Effector memory CD4-positive, alpha-beta T cell (primary cell): ENCODE results near the gene PTPA.

Experiments
- DNase-seq, 3 donors: peaks; one replicate each; pipeline ENCODE4 v3.0.0-alpha.2; 2020
- H3K27ac ChIP-seq: 2 replicates; pipeline ENCODE4 v1.7.0; 2013; ENCODE audit warnings: mild to moderate bottlenecking, low read length, moderate library complexity; ENCODE audit not compliant: insufficient read depth, poor library complexity, severe bottlenecking
- H3K27me3 ChIP-seq: replicated peaks from 2 replicates; pipeline ENCODE4 v1.7.0; 2013; ENCODE audit warnings: mild to moderate bottlenecking, low read length; ENCODE audit not compliant: insufficient read depth, control insufficient read depth, poor library complexity, severe bottlenecking
- H3K36me3 ChIP-seq: 2 replicates; pipeline ENCODE4 v1.7.0; 2013; ENCODE audit warnings: mild to moderate bottlenecking, low read length, moderate library complexity; ENCODE audit not compliant: control insufficient read depth, insufficient read depth
- H3K4me1 ChIP-seq: 2 replicates; pipeline ENCODE4 v1.7.0; 2013; ENCODE audit warnings: low read length, mild to moderate bottlenecking; ENCODE audit not compliant: control insufficient read depth, insufficient read depth, poor library complexity, severe bottlenecking
- H3K4me3 ChIP-seq: 2 replicates; pipeline ENCODE4 v1.7.0; 2013; ENCODE audit warnings: low read length, low read depth, mild to moderate bottlenecking; ENCODE audit not compliant: insufficient read depth, poor library complexity, severe bottlenecking
- H3K9me3 ChIP-seq: 2 replicates; pipeline ENCODE4 v1.7.0; 2013; ENCODE audit warnings: mild to moderate bottlenecking, low read length, moderate library complexity; ENCODE audit not compliant: control insufficient read depth
- total RNA-seq, 3 donors: gene quantifications; one replicate each; lab custom pipeline; 2026; lab: John Stamatoyannopoulos, UW

PTPA gene
- 29.4 to 32.9 (median 31.6) reads per million in 3 donors for total RNA-seq

GRCh38 chr9:129110740-129111527 lies at the start of gene PTPA, which contains the start of gene CRAT:
Gene PTPA, plus strand, starts transcription at chr9:129111415. Its CDS starts 186 bp downstream, at chr9:129111601.
Gene CRAT, minus strand, starts transcription at chr9:129110793. Its CDS starts 284 bp downstream, at chr9:129110509.
- H3K27ac ChIP-seq, result peak within 1 kb of the TSS; percentile 76
- peak; percentile 93 to 97 (median 94) for DNase-seq
- no peaks in the 10 kb centered on the region for H3K27me3 ChIP-seq
- H3K9me3 ChIP-seq, result no peaks in the 10 kb centered on the region
- H3K4me3 ChIP-seq, result peak within 1 kb of the TSS; percentile 87
- H3K4me1 ChIP-seq, result peaks cover 17% of the 10 kb centered on the region
- H3K36me3 ChIP-seq, result no peaks in the 10 kb centered on the region

- Histone ChIP-seq H3K36me3 (peaks cover 53% of the 10 kb centered on the region), H3K9me3 (no peaks in the 10 kb centered on the region), H3K4me1 (no peaks in the 10 kb centered on the region), H3K27me3 (no peaks in the 10 kb centered on the region), H3K4me3 (no peak overlapping the region), H3K27ac (no peak overlapping the region)
- no peak for DNase-seq
These were observed 48.2 kb upstream of the PTPA start for GRCh38 chr9:129063061-129063460.

- H3K4me3 ChIP-seq, result no peak overlapping the region
- no peak overlapping the region for H3K27ac ChIP-seq
- DNase-seq, result no peak
- H3K36me3 ChIP-seq, result peaks cover 55% of the 10 kb centered on the region
- H3K9me3 ChIP-seq, result no peaks in the 10 kb centered on the region
- H3K4me1 ChIP-seq, result peaks cover 11% of the 10 kb centered on the region
- H3K27me3 ChIP-seq, result no peaks in the 10 kb centered on the region
These were observed 46.7 kb upstream of the PTPA start for GRCh38 chr9:129064499-129064908.

DNA sequence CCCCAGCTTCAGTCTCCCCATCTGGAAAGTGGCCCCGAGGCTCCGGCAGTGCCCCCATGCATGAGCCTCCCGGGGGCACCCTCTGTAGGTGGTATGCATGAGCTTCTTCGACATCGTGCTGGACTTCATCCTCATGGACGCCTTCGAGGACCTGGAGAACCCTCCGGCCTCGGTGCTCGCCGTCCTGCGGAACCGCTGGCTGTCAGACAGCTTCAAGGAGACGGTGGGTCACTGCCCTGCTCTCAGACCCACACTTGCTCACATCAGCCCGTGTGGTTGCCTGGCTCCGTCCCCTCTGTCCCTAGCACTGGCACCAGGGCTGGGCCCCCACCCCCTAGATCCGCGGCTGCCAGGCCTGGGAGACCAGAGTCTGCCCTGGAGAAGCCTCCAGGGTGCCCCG lies 43.1 kb upstream of the PTPA start:
- no peak for DNase-seq

GRCh38 chr9:129068990-129069861 lies 42.0 kb upstream of the PTPA start:
- Histone ChIP-seq H3K4me1 (peaks cover 30% of the 10 kb centered on the region), H3K27me3 (no peaks in the 10 kb centered on the region), H3K36me3 (peaks cover 31% of the 10 kb centered on the region), H3K4me3 (no peak overlapping the region), H3K9me3 (no peaks in the 10 kb centered on the region), H3K27ac (peak overlapping the region; percentile 35)
- DNase-seq, result peak; percentile 18 to 49 (median 43)

More for the DNA sequence above, 43.1 kb upstream of the PTPA start:
- H3K27me3 ChIP-seq, result no peaks in the 10 kb centered on the region
- H3K4me1 ChIP-seq, result peaks cover 26% of the 10 kb centered on the region
- no peak overlapping the region for H3K4me3 ChIP-seq
- peak overlapping the region; percentile 35 for H3K27ac ChIP-seq
- H3K36me3 ChIP-seq, result peaks cover 33% of the 10 kb centered on the region
- H3K9me3 ChIP-seq, result no peaks in the 10 kb centered on the region

DNA sequence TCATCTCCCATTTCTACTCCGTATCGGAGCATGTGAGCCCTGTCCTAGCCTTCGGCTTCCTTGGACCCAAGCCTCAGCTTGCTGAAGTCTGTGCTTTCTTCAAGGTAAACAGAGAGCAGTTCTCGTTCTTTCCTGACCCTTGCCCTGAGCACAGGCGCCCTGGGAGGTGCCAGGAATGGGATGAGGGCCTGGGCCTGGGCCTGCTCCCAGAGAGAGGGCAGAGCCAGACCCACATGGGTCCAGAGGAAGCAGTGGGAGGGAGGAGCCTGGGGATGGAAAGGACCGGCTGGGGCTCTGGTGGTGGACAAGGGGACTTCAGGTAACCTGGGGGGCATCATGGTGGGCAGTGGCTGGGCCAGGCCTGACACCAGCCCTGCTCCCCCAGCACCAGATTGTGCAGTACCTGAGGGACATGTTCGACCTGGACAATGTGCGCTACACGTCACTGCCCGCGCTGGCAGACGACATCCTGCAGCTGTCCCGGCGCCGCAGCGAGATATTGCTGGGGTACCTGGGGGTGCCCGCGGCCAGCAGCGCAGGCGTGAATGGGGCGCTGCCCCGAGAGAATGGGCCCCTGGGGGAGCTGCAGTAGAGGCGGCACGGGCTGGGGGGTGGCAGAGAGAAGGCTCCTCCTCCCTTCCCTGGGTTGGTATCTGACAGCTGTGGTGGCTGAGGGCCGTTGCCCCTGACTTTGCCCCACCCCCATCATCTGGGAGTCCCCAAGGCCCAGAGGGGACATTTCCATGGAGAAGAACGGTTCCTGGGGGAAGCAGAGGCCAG lies 41.2 kb upstream of the PTPA start:
- DNase-seq, result no peak
- Histone ChIP-seq H3K36me3 (peaks cover 24% of the 10 kb centered on the region), H3K27me3 (no peaks in the 10 kb centered on the region), H3K4me3 (no peak overlapping the region), H3K9me3 (no peaks in the 10 kb centered on the region), H3K4me1 (peaks cover 30% of the 10 kb centered on the region), H3K27ac (peak overlapping the region; percentile 35)

DNA sequence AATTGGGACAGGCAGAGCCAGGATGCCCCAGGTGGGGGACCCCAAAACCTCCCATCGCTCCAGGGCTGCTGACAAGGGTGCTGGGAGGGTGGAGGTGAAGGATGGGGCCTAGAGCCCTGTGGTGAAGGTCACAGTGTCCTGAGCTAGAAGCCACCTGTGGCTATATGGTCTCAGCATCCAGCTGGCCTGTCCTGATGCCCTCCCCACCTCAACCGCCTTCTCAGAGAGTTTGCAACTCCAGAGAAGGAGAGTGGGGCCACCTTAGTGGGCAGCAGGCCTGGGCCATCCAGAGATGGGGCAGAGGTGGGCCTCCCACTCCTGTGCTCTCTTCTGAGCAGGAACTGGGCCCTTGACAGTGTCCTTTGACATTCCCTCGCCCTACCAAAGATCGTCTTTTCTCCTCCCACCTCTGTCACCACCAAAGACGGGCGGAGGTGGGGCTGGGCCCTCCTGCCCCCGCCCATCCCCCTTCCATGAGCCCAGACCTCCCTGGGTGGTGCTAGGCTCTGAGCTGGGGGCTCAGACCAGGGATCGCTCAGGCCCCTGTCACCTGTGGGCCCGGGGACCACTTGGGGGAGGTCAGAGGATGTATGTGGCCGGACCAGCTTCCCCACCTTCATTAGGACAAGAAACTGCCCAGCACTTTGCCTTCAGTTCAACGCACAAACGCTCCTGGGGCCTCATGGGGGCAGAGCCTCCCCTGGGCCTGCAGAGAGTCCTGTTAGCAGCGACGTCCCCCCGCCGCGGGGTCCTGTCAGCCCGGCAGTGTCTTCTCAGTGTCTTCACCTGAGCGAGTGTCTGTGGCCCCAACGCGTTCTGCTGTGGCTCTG lies 40.3 kb upstream of the PTPA start:
- DNase-seq, result no peak
- no peak overlapping the region for H3K27ac ChIP-seq

GRCh38 chr9:129071526-129072126 lies 39.6 kb upstream of the PTPA start:
- Histone ChIP-seq H3K36me3 (peaks cover 14% of the 10 kb centered on the region), H3K4me3 (no peak overlapping the region), H3K4me1 (peaks cover 30% of the 10 kb centered on the region), H3K9me3 (no peaks in the 10 kb centered on the region), H3K27ac (no peak overlapping the region), H3K27me3 (no peaks in the 10 kb centered on the region)
- peak in 1 of 3 donors; percentile 16 for DNase-seq

More for the DNA sequence above, 40.3 kb upstream of the PTPA start:
- H3K9me3 ChIP-seq, result no peaks in the 10 kb centered on the region
- no peaks in the 10 kb centered on the region for H3K27me3 ChIP-seq
- peaks cover 30% of the 10 kb centered on the region for H3K4me1 ChIP-seq
- H3K36me3 ChIP-seq, result peaks cover 17% of the 10 kb centered on the region
- no peak overlapping the region for H3K4me3 ChIP-seq
